DMS79 (cell line): ENCODE measurements around the gene GPX5.
"Not testable (repeated sequence)": the region's sequence is repeated elsewhere in the genome, so short reads cannot be mapped to it uniquely, and the experiment has no call there.

Experiments used
- DNase-seq: peaks from one replicate; lab custom pipeline; 2025; lab: John Stamatoyannopoulos, UW

Gene GPX5

GRCh38 chr6:28512387-28512786 is 13.3 kb upstream of the GPX5 start:
- not testable (repeated sequence) for DNase-seq

DNA sequence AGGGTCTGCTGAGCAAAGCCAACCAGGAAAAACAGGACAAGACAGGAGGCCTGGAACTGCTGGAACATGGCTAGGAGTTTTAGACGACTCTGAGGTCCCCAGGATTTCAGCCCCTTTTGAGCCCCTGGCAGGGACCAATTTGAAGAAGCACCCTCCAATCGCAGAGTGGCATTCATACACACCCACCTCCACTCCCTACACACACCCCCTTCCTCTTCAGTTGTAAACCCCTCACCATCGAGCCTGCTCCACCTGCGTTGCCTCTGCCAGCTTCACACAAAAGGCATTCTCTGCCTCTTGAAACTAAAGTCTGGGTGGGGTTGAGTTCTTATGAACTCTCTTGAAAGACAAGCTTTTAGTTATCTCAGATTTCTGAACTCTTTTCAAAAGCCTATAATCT is 10.0 kb upstream of the GPX5 start, which contains the start of gene GPX6:
TSS of gene GPX6 (minus strand) at position 118 of the 400 bp plus-strand sequence. CDS start at position 68, 50 bp downstream.
- DNase-seq = no peak

- no peak for DNase-seq
These were observed 7.7 kb upstream of the GPX5 start for GRCh38 chr6:28517964-28518363.

- no peak for DNase-seq
These were observed 3.0 kb upstream of the GPX5 start for GRCh38 chr6:28522594-28523240.

GRCh38 chr6:28523241-28523622 is 2.4 kb upstream of the GPX5 start:
- no peak for DNase-seq

DNA sequence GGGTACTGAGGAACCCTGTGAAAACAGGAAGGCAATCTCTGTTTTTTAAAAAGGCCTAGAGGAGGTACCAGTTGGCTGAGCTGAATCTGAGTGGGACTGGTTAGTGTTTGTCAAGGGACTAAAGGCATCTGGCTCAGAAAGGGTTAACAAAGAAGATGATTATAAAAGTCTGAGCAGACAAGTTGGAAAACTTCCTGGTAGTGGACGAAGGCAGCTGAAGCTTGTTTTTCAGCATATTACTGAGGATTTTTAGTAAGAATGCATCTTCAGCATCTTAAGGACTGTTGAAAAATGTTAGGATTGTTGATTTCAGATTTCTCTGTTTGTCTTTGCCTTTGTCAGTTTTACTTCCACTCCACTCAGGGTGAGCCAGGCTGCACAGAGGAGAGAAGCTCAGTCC is 5.1 kb downstream of the GPX5 start:
- no peak for DNase-seq

DNA sequence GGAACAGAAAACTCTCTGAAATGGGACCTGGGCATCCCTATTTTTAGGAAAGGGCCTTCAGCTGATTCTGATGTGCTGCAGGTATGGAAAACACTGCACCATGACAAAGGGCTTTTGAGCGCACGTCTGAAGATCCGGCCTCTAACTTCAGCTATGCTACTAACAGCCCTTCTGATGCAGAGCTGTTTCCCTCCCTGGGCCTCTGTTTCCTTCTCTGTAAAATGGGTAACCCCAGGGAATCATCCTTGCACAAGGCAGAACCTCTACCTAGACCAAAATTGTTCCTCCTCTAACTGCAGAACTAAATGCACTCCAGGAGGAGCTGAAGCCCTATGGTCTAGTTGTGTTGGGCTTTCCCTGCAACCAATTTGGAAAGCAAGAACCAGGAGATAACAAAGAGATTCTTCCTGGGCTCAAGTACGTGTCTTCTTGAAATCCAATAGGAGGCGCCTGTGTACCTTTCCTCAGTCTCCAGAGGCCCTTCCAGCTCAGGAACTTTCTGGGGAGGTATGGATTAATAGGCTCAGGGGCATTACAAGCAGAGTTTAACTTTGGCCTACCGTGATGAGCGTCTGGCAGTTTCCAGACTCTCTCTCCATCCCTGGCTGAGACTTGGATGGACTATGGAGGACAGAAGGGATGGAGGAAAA is 5.9 kb downstream of the GPX5 start:
- no peak for DNase-seq

- DNase-seq = no peak
These were observed 8.6 kb downstream of the GPX5 start for GRCh38 chr6:28534306-28534705.

GRCh38 chr6:28534875-28535274 is 9.2 kb downstream of the GPX5 start:
- DNase-seq = no peak

GRCh38 chr6:28537065-28537464 is 11.4 kb downstream of the GPX5 start:
- DNase-seq = no peak

GRCh38 chr6:28537509-28538140 is 11.9 kb downstream of the GPX5 start:
- DNase-seq = no peak

GRCh38 chr6:28541996-28542395 is 16.3 kb downstream of the GPX5 start:
- DNase-seq = no peak

DNA sequence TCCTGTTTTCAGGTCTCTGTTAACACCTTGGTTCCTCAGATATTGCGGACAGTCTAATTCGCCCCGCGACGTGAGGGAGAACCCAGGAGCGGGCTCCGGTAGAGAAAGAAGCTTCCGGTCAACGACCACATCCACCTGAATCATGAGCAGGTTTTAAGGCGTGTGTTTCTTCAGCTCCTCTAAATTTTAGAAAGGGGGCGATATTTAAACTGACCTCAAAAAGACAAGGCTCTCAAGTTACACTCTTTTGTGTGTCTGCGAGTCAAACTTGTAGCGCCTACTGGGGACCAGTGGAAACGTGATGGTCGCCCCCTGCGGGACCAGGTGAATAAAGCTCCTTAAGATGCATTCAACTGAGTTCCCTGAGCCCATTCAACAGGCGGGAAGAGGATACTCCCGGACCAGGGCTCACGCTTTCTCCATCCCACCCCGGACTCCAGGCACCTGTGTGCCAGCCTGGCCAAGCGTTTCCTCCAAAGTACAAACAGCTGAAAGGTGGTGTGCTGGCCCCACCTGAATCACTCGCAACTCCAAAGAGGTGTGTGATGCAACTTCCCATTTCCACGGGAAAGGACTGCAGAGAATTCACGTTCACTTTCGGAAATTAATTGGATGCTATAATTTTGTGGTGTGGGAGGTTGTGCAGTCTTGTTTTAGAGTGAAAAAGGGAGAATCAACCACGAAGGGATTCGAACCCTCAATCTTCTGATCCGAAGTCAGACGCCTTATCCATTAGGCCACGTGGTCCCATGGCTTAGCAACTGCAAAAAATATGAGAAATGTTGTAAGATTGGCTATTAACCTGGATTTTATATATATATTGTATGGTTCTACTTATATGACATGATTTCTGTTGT is 17.0 kb downstream of the GPX5 start:
- DNase-seq = peak; percentile 50

DNA sequence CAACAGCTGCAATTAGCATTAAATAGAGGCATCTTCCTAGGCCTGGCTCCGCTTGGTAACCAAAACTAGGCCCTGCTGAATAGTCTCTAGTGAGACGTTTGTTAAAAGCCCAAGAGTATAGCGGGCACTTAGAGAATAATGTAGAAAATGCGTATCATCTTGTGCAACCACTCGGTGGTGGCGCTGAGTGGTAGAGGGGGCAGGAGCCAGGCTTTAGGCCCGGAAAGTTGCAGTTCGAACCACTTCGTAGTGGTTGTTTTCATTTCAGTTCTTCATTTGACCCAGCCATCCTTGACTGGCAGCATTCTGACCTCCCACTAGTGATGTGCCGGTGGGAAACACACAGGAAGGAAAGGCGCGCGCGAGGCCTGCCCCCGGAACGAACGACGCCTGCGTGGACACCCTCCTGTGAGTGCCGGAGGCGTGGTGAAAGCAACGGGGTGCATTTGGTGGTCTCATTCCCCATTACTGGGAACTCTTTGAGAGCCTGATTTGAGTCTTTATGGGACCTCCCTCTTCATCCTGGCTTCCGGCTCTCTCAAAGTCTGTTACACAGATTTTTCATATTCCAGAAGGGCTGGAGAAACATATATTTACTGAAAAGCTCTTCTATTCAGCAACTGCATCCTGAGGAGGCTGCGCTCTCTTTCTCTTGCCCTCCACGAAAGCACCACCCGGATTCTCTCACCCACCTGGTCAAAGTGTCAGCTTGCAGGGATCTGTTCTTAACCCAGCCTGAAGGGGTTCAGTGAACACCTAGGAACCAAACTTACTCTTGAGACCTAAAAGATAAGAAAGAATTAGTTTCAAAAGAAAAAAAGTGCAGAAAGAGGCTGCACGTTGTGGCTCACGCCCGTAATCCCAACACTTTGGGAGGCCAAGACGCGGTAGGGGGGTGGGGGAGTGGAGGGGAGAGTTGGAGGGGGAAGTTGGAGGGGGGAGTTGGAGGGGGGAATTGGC is 18.2 kb downstream of the GPX5 start:
- DNase-seq = no peak

- no peak for DNase-seq
These were observed 20.3 kb downstream of the GPX5 start for GRCh38 chr6:28545955-28546354.

GRCh38 chr6:28547003-28547402 is 21.3 kb downstream of the GPX5 start:
- not testable (repeated sequence) for DNase-seq

GRCh38 chr6:28551891-28552666 is 26.4 kb downstream of the GPX5 start:
- no peak for DNase-seq

DNA sequence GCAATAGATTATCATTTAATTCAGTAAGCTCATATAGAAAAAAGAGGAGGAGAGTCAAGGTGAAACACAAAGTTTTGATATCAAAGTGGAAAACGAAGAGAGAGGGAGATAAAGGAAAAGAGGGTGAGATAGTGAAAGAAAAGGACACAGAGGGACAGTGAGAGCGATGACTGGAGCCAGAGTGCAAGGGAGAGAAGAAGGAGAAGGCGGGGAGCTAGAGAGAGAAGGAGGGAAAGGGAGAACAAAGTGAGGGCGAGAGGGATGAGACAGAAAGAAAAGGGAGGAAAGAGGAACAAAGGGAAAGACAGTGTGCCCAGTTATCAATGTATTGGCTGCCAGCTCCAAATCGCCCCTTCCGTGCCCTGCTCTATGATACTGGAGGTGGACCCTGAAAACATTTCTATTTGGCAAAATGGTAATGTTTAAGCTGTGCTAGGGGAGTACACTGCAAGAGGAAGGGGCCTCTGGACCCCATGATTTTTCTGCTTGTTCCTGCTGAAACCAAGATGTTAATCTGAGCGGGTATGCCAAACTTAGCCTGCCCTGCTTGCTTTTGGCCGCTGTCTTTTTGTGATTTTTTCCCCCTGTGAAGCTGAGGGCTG is 27.8 kb downstream of the GPX5 start:
- DNase-seq = no peak

- DNase-seq = no peak
These were observed 28.6 kb downstream of the GPX5 start for GRCh38 chr6:28553986-28554881.
